HG02885 (cell line): Measurements from ENCODE around the gene LSS.
"Not testable (repeated sequence)": the region's sequence is repeated elsewhere in the genome, so short reads cannot be mapped to it uniquely, and the experiment has no call there.

Experiments used
- ATAC-seq: cut with Tn5 transposase; IDR thresholded peaks from one replicate; pipeline ENCODE4 v1.9.1; 2021; ENCODE audit warnings: mild to moderate bottlenecking; ENCODE audit not compliant: unreplicated experiment, poor library complexity

The LSS gene

DNA sequence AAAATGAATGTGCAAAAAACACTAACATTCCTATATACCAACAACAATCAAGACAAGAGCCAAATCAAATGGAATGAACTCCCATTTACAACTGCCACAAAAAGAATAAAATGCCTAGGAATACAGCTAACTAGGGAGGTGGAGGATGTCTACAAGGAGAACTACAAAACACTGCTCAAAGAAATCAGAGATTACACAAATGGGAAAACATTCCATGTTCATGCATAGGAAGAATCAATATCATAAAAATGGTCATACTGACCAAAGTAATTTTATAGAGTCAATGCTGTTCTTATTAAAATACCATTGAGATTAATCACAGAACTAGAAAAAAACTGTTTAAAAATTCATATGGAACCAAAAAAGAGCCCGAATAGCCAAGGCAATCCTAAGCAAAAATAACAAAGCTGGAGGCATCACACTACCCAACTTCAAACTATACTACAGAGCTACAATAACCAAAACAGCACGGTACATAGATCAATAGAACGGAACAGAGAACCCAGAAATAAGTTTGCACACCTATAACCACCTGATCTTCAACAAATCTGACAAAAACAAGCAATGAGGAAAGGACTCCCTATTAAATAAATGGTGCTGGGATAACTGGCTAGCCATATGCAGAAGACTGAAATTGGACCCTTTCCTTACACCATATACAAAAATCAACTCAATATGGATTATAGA lies 52.0 kb downstream of the LSS start:
- not testable (repeated sequence) for ATAC-seq

DNA sequence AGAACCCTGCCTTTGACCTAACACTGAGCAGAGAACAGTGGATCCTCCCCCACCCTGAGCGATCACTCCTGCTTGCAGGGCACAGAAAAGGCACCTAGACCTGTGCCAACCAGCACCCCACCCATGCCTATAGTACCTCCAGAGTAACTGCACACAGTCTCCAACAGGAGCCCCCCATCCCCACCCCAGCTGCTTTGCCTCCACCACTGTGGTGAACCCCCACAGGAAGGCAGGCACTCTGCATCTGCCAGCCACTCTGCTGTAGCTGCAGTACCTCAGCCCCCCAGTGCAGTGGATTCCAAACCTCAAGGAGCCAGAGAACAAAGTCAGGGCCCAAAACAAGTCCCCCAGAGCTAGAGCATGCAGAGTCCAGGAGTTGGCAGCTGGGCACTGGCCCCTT lies 55.0 kb downstream of the LSS start:
- no peak for ATAC-seq

DNA sequence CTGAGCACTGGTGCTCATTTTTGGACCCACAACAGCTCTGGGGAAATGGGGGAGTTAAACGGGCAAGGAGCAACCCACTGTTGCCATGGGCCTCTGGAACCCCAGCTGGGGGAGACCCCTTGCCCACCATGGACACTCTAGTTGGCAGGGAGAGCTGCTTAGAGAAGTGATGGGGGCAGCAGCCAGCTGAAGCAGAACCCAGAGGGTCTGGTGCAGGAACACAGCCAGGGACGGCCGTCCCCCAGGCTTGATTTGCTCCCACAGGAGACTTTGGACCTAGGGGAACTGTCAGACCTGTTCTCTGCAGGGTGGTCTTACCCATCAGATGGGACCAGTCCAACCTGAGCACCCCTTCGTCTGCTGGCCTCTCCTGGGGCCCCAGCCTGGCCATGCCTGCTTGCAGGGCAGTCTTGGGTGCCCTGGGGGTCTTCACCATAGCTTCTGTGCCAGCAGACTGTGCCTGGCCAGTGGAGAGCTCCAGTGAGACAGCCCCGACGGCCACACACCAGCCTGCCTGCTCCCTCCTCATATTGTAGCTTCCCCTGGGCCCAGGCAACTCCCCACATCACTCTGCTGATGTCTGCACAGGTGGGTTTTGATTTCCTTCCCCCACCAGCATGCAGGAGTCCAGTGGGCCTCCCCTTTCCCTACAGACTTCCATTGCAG lies 55.6 kb downstream of the LSS start:
- no peak for ATAC-seq

DNA sequence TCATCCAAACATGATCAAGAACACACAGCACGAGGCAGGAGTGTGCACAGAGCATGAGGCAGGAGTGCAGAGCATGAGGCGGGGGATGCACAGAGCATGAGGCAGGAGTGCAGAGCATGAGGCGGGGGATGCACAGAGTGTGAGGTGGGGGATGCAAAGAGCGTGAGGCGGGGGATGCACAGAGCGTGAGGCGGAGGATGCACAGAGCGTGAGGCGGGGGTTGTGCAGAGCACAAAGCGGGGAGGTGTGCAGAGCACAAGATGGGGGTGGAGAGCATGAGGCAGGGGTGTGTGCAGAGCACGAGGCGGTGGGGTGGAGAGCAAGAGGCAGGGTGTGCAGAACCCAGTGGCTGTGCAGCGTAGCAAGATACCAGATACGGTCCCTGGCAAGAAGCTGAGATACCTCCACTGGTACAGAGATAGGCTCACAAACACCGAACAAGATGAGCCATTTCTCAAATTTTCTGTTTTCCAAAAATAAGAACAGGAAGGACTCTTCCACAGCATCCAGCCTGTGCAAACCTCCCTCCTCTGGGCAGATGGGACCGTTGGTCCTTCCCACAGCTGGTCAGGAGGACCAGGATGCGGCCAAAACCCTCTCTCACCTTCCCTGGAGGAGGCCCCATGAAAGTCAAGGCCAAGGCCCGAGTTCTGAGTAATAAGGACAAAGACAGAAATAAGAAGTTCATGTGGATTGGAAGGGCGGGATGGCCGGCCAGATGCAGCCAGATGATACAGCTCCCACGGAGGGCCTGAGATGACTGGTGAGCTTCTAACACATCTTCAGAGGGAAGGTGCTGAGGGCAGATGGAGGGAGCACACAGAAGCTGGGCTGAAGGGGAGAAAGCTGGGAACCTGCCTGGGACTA lies 56.3 kb downstream of the LSS start:
- no peak for ATAC-seq

DNA sequence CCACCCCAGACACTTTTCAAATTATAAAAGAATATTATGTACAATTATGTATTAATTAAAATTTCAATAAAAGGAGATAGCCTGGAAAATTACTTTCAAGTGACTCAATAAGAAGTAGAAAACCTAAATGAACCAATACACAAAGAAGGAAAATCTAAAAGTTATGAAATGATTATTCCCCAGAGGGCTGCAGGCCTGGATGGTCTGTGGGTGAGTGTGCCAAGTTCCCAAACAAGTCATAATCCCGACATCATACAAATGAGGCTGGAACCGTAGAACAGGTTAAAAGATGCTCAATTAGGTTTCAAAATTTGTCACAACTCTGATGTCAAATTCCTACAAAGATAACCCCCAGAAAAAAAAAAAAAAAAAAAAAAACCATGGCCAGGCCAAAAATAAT lies 57.0 kb downstream of the LSS start:
- ATAC-seq = no peak

DNA sequence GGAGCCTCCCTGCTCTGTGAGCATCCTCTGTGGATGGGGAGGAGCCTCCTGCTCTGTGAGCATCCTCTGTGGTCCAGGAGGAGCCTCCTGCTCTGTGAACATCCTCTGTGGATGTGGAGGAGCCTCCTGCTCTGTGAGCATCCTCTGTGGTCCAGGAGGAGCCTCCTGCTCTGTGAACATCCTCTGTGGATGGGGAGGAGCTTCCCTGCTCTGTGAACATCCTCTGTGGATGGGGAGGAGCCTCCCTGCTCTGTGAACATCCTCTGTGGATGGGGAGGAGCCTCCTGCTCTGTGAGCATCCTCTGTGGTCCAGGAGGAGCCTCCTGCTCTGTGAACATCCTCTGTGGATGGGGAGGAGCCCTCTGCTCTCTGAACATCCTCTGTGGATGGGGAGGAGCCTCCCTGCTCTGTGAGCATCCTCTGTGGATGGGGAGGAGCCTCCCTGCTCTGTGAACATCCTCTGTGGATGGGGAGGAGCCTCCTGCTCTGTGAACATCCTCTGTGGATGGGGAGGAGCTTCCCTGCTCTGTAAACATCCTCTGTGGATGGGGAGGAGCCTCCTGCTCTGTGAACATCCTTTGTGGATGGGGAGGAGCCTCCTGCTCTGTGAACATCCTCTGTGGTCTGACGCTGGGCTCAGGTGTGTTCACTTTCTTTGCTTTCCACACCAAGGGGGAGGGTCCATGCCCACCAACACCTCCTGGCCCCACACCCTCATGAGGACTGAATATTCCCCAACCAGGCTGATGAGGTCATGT lies 58.0 kb downstream of the LSS start:
- not testable (repeated sequence) for ATAC-seq

DNA sequence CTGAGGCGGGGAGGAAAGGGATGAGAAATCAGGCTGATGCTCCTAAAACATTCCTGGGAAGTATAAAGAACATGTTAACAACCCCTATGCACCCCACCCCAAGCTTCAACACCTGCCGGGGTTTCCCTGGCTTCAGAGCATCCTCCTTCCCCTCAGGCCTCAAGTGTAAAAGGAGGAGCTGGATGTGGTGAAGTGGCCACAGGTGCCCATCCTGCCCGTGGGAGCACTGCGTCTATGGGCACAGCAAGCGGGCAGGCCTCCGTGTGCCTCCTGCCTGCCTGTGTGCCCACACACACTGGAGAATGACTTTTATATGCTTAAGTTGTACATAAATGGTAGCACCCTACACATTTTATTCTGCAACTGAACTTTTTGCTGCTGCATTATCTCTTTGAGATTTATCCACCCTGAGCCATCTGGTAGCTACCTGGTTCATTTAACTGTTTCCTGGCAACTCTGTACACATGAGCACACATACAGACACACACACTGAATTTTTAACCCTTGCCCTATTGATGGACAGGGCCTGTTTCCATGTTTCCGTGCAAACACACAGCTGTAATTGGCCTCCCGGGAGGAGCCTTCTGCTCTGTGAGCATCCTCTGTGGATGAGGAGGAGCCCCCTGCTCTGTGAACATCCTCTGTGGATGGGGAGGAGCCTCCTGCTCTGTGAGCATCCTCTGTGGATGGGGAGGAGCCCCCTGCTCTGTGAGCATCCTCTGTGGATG lies 59.8 kb downstream of the LSS start:
- ATAC-seq = no peak

DNA sequence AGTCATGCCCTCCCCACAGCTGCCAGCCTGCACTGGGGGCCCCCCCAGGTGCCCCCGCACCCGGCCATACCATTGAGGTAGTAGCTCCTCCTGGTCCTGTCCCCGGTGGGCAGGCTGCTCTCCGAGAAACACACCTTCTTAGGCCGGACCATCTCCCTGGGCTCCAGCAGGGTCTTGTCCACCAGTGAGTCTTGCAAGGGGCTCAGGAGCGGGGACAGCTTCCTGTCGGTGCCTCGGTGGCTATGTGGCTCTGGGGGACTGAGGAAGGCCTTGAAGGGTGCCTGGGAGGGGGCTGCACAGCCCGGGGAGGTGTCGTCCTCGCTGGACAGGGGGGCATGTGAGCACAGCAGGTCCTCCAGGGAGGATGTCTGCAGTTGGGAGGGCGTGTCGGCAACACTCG lies 60.3 kb downstream of the LSS start:
- ATAC-seq = no peak

DNA sequence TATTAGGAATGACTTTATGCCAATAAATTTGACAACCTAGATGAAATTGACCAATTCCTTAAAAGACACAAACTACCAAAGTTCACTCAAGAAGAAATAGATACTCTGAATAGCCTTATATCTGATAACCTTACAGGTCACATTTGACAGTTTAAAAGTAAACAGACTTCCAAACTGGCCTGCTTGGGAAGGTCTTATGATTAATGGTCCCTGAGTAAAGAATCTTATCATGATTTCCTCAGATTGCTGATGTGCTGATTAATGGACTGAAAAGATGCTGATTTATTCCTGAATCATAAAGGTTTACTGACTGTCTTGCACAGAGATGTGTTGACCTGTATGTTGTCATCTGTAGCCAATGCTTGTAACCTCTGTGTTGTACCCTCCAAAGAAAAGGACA lies 63.5 kb downstream of the LSS start:
- no peak for ATAC-seq

DNA sequence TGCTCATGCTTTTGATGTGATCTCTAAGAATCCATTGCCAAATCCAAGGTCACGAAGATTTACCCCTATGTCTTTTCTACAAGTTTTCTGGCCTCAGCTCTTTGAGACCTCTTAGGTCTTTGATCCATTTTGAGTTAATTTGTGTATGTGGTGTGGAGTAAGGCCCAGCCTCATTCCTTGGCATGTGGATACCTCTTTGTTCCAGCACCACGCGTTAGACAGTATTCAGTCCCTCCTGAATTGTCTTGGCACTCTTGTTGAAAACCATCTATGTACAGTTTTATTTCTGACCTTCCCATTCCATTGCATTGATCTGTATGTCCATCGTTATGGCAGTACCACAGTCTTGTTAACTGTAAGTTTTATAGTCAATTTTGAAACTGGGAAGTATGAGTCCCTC lies 65.2 kb downstream of the LSS start:
- ATAC-seq = no peak

DNA sequence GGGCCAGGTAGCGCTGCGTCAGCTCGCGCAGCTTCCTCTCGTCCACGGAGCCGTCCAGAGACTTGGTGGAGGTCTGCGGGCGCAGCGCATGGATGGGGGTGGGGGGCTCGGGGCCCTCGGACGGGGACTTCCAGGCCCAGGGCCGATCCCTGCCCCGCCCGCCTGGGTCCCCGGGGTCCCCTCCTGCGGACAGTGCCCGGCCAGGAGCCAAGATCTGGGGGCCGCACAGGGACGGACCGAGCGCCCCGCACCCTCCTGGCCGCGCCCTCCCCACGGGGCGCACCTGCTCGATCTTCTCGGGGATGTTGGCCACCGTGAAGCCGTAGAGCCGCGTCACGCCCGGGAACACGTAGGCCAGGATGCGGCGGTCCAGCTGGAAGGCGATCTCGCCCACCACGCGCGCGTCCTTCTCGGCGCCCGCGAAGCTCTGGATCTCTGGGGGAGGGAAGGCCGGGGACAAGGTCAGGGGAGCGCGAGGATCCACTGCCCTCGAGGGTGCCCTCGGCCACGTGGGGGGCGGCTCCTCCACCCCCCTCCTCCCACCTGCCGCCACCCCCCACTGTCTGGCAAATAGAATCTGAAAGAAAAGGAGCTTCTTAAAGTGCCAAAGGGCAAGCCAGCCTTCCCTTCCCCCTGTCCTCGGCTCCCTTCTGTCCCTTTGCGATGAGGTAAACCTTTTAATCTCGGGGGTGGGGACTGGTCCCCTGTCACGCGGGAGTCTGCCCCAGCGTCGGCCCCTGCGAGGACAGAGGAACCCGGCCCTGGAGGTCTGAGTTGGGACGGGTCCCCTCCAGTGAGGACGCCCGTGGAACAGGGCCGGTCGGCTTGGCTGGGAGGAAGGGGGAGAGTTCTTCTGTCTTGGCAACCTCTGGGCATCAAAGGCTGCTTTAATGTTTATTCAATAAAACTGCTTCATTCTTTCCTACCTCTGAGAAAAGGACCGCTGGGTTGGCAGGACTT lies 66.7 kb downstream of the LSS start:
- ATAC-seq = no peak

DNA sequence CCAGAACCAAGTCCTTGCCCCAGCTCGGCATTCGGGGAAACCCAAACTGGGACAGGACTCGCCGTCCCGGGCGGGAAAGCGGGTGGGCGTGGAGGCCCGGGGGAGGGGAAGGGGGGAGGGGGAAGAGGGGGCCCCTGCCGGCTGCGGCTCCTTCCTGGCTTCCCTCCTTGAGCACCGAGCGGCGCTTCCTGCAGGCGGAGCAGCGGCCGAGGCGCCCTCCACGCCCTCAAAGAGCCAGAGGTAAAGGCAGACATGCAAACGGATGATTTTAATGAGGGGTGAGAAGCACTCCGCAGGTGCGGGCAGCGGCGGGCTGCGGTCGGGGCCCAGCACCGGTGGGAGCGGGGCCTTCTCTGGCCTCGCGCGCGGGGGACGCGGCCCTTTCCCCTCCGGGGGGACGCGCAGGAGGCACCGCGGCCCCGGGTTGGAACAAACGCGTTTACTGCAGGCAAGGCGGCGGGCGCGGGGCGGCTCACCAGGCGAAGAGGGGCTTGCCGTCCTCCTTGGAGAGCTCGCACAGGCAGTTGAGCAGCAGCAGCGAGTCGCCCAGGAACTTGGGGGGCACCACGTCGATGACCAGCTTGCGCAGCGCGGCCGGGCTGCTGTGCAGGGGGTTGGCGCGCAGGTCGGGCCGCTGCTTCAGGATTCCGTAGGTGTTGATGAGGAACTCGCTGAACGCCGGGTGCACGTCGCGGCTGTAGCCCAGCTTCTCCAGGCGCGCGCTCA lies 67.5 kb downstream of the LSS start:
- ATAC-seq = no peak

DNA sequence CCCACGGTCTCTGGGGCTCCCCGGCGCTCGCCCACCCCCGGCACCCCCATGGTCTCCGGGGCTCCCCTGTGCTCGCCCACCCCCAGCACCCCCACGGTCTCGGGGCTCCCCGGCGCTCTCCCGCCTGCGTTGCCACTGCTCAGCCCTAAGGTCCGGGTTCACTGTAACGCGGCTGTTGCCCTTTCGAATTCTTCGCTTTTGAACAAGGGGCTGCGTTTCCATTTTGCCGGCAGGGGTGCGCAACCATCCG lies 68.0 kb downstream of the LSS start:
- no peak for ATAC-seq

DNA sequence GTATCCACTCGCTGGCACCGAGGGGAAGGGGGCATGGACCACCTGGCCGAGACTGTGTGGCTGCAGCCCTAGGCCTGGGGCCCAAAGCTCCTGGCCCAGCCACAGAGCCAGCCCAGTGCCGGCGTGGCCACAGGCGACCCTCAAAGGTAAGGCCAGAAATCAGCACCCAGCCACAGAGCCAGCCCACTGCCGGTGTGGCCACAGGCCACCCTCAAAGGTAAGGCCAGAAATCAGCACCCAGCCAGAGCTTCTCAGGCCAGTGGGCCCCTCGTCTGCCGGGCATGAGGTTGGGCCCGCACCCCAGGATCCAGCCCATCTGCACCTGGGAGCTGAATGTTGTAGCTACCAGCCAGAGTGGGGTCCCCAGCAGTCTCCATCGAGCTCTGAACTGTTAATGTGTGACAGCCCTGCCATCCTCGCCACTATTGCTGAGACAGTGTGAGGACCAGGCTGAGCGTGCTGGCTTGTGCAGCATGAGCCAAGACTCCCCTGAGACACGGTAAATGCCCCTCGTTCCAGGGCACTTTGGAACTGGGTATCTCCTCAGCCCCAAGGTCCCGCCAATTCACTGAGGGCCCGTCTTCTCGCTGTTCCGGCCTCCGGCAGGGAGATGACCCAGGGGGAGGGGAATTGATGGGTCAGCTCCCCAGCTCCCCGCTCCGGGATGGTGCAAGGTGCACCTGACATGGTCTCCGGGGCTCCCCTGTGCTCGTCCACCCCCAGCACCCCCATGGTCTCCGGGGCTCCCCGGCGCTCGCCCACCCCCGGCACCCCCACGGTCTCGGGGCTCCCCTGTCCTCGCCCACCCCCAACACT lies 68.5 kb downstream of the LSS start:
- no peak for ATAC-seq

DNA sequence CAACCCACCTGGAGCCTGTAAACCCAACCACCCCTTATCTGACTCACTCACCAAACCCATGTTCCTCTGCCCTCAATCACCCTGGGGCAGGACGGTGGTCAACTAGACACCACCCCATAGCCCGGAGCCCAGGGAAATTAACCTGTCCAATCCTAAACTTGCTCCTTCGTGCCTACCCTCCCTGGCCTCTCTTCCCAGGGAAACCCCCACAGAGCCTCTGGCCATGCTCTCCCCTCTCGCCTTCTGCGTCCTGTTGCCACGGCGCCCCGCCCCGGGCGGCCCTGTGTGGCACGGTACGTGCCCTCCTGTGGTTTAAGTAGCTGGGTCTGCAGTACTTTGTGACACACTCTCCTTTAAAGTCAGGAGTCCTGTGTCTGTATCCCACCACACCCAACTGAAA lies 69.2 kb downstream of the LSS start:
- no peak for ATAC-seq

DNA sequence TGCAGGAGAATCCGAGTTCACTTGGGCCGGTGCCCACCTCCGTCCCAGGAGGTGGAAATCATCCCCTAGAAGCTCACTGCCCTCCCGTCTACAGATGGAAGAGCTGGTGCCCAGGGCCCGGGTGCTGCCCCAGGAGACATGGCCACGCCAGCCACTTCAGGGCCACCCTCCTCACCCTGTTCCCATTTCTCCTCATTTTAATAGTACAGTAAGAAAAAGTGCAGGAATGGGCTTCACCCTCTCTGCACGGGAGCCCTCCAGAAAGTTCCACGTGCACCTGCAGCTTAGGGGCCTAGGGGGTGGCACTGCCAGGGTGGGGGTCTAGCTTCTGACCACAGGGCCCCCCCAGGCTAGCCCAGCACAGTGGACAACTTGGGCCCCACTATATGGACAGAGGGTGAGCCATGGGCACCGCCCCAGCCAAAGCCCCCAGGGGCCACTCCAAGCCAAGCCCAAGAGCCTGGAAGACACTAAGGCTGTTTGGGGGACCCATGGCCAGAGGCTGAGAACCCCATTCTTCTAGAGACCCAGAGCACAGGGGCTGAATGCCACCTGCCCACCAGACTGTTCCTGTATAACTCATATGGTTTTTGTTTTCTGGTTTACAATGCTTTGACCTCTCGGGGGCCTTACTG lies 69.8 kb downstream of the LSS start:
- ATAC-seq = no peak

DNA sequence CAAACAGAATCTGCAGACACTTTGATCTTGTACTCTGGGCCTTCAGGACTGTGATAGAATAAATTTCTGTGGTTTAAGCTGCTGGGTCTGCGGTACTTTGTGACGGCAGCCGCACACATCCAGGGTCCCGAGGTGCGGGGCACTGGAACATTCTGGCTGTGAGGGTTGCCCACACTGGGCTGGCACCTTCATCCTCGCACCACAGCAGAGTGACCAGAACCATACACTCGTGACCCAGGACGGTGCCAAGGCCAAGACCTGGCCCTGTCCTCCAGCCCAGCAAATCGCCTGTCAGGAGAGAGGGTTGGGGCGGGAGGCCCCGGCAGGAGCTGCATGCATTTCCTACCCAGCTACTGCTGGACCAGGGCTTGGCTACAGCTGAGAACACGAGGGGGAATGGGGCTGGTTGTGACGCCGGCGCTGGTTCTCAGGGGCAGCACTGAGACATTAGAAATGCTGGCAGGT lies 70.6 kb downstream of the LSS start:
- no peak for ATAC-seq
